ENCODE data around the gene CCDC106.

Gene CCDC106

GRCh38 chr19:55674459-55674840 is 26.4 kb downstream of the CCDC106 start:
- POLR2A ChIA-PET = no interaction called here
- no peak for TF ChIP-seq CTCF (IDR thresholded peaks at IDR 0.05; ENCODE audit: control extremely low read depth, extremely low read depth, low read depth, missing control alignments)
- DNase-seq (ENCODE audit: extremely low spot score) = no peak
- CTCF ChIA-PET = no interaction called here

- ChIA-PET POLR2A (no interaction called here), CTCF (no interaction called here)
- DNase-seq (ENCODE audit: extremely low spot score) = peak; percentile 99
- no peak for TF ChIP-seq CTCF (IDR thresholded peaks at IDR 0.05; ENCODE audit: control extremely low read depth, extremely low read depth, low read depth, missing control alignments)
These were observed 27.0 kb downstream of the CCDC106 start, which contains the start of gene EPN1 for GRCh38 chr19:55674841-55675660. EPN1 (plus strand) TSS chr19:55675226; CDS start chr19:55678628, 3,402 bp downstream.

GRCh38 chr19:55675661-55676354 is 27.8 kb downstream of the CCDC106 start:
- no peak for DNase-seq (ENCODE audit: extremely low spot score)
- POLR2A ChIA-PET = interaction anchor here (0.6 kb wide), 2 partner anchors 21 to 161 kb away, joined by 3 to 4 read pairs; partner anchors contain the start of gene U2AF2
- TF ChIP-seq CTCF (IDR thresholded peaks at IDR 0.05; ENCODE audit: control extremely low read depth, extremely low read depth, low read depth, missing control alignments) = no peak
- CTCF ChIA-PET = interaction anchor here (1.2 kb wide), 1 partner anchor 19 kb away, joined by 6 read pairs; no protein-coding TSS in a partner anchor

GRCh38 chr19:55676383-55676782 is 28.4 kb downstream of the CCDC106 start:
- no peak for DNase-seq (ENCODE audit: extremely low spot score)
- POLR2A ChIA-PET = interaction anchor here (0.6 kb wide), 1 partner anchor 22 kb away, joined by 4 read pairs; the partner anchor contains the start of gene U2AF2
- CTCF ChIA-PET = interaction anchor here (0.9 to 1.2 kb wide), 2 partner anchors 17 to 19 kb away, joined by 4 to 6 read pairs; no protein-coding TSS in a partner anchor
- TF ChIP-seq CTCF (IDR thresholded peaks at IDR 0.05; ENCODE audit: control extremely low read depth, extremely low read depth, low read depth, missing control alignments) = no peak

GRCh38 chr19:55676889-55677505 is 29.0 kb downstream of the CCDC106 start:
- ChIA-PET CTCF (interaction anchor here (0.9 to 1.8 kb wide), 4 partner anchors 14 to 23 kb away, joined by 4 to 6 read pairs (median 4); no protein-coding TSS in a partner anchor), POLR2A (interaction anchor here (0.8 to 1.4 kb wide), 2 partner anchors 22 to 464 kb away, joined by 7 read pairs; partner anchors contain the start of genes U2AF2 and ZNF444)
- TF ChIP-seq CTCF (IDR thresholded peaks at IDR 0.05; ENCODE audit: control extremely low read depth, extremely low read depth, low read depth, missing control alignments) = no peak
- DNase-seq (ENCODE audit: extremely low spot score) = no peak

GRCh38 chr19:55677572-55678028 is 29.6 kb downstream of the CCDC106 start:
- ChIA-PET CTCF (interaction anchor here (1.0 to 1.8 kb wide), 3 partner anchors 13 to 23 kb away, joined by 3 to 4 read pairs (median 4); no protein-coding TSS in a partner anchor), POLR2A (interaction anchor here (0.8 to 1.4 kb wide), 2 partner anchors 23 to 463 kb away, joined by 7 read pairs; partner anchors contain the start of genes U2AF2 and ZNF444)
- DNase-seq (ENCODE audit: extremely low spot score) = no peak
- TF ChIP-seq CTCF (IDR thresholded peaks at IDR 0.05; ENCODE audit: control extremely low read depth, extremely low read depth, low read depth, missing control alignments) = no peak
